Hypothalamus (tissue), 51 donors: ENCODE measurements around the gene C1QTNF7.

Experiments used
- DNase-seq, 51 donors: peaks; one replicate each; lab custom pipeline; 2025; lab: John Stamatoyannopoulos, UW

C1QTNF7 gene

DNA sequence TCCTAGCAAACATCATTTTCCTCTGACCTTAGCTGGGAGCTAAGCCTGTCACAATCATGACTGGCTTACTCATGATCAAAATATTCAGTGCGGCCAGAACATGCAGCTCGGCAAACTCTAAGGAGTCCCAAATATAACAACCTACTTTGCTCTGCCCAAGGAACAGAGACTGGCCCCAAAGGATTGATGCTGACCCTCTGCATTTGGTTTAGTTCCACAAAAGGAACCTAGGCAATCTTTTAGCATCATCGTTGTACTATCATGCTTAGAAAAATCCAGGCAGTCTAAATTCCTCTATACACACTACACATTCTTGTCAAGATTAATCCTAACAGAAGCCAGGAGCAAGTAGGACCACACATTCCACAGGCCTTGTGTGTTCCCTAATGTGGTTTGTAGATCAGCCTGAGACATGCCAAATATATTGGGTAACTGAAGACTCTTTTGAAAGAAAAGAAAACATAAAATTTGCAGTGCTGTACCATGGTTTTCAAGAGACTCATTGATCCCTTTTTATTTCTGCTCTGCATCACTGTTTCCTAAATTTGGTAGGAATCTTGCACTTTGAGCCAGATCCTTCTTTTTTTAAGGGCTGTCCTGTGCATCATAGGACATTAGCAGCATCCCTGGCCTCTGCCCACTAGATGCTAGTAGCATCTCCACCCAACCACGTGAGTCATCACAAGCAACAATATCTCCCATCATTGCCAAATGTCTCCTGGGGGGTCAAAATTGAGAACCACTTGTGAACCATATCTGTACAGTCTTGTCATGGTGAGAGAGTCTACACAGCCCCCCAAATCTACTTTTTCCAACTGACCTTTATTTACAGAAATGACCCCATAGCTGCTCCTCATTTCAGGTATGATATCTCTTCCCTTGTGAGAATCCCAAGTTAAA, 24.3 kb downstream of the C1QTNF7 start:
- no peak for DNase-seq

DNA sequence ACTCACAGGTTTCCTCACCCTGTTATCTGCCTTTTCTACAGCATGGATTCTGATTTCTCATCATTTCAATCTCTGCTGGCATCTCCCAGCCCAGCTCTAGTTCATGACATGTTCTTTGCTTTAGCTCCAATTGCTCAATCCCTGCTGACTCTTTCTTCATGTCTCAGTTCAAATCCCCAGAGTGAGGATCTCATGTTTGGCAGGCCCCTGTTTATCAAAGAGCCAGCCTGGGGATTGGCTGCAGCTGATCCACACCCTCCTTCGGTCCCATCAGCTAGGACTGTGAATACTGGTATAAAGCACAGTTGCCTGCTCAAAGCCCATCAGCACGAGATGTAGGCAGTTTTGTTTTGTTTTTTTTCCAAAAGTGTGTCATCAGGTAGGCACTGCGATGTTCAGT, 27.5 kb downstream of the C1QTNF7 start:
- DNase-seq, result no peak

DNA sequence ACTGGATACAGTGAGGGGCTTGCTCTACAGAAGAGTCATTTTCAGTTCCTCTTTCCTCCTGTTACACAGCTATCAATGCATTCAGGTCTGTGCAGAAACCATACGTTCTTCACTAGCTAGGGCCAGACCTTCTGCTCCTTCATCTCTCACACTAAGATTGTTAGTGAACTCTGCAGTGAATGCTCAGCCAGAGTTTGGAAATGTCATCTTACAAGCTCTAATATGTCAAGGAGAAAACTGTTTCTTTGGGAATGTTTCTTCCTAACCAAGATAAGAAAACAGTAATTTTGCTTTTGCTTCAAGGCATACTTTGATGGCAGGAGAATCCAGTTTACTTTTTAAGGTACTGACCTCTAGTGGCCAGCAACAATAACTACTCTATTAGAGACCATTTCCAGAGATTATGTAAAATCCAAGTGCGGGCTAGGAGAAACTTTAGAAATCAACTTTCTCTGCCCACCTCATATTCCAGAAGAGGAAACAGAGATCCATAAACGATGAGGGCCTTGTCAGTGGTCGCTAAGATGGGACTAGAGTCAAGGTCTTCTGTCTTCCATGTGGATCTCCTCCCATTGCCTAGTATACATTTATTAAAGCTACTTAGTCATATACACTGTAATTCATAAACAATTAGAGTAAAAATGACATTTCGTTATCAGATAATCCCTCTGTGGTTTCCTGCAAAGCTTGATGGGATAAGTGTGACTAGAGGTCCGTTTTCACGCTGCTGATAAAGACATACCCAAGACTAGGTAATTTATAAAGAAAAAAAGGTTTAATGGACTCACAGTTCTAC, 29.8 kb downstream of the C1QTNF7 start:
- DNase-seq, result peak in 4 of 51 donors; percentile 2 to 75 (median 42)

DNA sequence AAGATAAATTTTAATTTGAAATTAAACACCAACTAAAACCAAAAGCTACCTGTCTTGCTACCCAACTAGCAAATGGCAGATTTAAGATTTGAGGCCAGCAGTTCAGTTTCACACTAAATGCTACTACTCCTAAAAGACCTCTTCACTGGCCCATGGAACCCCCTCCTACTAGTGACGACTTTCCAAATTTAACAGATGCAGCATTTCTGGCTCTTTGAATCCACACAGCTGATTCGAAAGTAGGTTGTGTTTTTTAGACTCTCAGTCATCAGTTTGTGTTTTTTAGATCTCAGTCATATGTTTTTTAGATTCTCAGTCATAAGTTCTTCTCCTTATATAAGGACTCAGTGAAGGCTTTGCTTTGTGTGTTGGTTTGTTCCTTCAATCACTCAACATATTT, 30.8 kb downstream of the C1QTNF7 start:
- no peak for DNase-seq

DNA sequence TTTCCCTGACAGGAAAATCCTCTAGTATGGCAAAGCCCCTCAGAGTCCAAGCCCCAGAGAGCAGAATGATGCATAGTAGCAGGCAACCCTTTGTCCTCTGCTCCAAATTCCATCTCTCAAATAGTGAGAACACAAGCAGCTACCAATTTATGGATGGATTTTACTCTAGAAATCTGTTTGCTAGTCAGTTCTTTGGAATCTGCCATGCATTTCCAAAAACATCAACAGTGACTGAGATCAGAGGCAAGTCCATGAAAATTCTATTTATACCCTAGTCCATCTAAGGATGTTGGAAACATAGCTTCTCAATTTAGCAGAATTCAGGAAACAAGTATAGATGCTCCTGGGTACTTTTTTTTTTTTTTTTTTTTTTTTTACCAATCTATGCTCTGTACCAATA, 31.9 kb downstream of the C1QTNF7 start:
- DNase-seq, result no peak

DNA sequence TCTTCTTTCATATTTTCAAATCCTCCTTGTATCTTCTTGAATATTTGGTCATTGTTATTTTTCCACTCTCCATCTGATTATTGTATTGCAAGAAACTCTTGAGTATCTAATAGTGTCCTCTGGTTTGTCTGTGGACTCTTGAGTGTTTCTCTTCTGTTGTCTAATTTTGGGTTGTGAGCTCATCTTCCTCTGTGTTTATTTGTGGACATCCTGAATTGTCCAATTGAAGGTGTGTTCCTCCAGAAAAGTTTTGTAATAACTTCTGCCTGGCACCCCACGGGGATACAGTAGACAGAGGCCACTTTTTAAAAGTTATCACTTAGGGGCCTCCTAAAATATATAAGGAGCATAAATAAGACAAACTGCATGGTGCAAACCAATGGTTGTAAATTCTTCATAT, 38.8 kb downstream of the C1QTNF7 start:
- no peak for DNase-seq

DNA sequence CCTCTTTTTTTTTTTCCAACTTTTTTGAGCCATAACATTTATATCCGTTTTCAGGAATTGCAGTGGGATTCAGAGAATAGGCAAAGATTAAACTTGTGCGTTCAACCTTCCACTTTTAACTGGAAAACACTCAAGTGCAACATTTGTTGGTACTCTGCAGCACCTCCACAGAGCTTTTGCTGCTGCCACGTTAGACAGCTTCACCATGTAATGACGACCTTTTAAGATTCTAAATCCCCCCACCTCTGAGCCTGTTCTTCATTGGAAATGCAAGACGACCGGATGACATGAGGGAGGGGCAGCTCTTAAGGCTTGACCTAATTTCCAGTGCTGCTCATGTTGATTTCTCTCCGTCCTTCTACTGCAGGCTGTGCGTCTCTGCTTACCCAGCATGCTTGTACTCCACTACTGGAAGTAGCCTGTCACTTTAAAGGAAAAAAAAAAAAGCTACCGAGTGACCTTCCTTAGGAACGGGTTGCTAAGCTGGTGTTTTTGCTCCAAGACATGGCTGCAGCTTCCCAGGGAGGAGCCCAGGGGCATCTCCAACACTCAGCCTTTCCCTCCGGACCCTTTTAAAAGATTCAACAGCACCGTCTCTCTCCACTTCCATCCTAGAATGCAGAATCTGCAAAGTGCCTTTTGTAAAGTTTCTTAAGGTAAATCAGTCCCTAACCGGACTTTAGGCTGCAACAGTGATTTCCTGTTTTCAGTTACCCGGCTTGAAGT, 41.7 kb downstream of the C1QTNF7 start, which contains the start of gene CC2D2A:
TSS of gene CC2D2A (plus strand) at position 481 of the 726 bp plus-strand sequence. CDS start 6,051 bp downstream, outside the sequence.
- DNase-seq, result peak in 20 of 51 donors; percentile 2 to 36 (median 9)

DNA sequence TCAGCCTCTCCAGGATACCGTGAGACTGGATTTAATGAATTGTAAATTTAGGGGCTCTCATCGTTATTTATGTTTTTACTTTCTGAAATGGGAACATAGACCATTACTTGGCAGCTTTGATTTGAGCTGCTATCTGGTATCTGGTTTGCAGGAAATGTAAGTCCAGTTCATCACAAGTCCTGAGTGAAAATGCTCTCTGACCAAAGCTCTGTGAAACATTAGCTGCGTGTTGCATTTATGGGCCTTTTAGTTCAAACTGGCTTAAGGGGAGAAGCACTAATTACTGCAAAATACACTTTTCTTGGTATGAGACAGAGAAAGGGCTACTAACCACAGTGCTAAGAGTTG, 42.3 kb downstream of the C1QTNF7 start:
- DNase-seq, result no peak

DNA sequence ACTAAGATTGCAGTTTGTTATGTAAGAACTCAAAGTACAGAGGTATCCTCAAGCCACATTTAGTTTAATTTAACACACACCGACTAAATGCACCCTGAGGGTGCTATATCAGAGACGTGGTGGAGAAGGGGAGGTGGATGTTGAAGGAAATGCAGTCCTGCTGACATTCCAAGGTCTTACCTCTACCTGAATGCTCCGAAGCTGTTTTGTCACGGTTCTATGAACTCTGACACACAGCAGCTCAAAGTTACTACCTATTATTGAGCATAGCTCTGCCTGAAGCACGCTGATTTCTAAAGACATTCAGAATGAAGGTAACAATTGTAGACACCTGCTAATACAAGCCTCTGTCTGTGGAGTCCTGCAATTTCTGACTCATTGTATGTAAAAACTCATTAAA, 48.6 kb downstream of the C1QTNF7 start:
- no peak for DNase-seq

DNA sequence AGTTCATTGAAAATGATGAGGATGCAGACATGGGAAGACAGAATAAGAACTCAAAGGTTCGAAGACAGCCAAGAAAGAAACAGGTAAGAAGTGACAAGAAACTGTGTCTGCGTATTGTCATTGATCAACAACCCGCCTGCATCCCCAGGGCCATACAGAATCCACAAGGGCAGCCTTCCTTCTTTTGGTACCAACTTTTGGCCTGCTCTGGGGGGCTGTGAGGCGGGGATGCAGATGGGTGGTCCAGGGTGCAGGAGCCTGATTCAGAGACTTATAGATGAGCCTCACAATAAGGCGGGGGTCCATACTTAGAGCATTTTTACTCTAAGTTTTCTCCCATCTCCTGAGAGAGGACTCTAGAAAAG, 50.9 kb downstream of the C1QTNF7 start:
- DNase-seq, result peak in 5 of 51 donors; percentile 19 to 44 (median 21)

DNA sequence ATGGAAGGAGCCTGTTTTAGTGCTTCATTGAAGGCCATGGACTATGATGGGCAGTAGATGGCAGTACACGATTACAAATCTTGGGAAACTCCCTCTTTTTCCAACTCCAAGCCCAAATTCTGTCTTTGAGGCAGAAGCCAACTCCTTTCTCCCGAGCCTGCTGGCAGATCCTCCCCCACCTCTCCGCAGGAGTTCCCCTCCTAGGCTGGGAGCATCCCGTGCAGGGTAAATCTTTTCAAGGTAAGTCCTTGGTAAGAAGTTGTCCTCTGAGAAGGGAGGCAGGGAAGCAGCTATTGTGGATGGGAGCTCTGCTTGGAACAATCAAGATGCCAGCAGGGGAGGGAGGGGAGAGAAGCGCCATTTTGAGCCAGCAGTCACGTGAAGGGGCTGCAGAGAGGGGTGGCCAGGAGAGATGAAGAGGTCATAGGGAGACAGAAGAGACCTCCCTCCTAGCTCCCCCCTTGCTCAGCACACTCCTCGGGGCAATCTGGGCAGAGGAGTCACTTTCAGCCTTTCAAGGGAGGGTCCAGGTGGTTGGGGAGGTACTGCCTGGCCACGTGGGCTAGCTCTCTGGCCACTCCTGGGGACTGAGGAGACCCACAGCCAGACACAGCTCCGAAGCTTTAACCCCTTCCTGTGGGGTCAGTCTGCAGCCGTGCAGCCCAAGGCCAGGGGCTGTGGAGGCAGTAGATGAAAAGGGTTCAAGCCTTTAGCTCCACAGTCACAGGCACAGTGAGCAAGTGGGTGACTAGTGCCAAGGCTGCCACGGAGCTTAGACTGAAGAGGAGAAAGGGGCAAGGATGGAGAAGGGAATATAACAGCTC, 51.5 kb downstream of the C1QTNF7 start:
- peak; percentile 4 to 99 (median 60) for DNase-seq

DNA sequence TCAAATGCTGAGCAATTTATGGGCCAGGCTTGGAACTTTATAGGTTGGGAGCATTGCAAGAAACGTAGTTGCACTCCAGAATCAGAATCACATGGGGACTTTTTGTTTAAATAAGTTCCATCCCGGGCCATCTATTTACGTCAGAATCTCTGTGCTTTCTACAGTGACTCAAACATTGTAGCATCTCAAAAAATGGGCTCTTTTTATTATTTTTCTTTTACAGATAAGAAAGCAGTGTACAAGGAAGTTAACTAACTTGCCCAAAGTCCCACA, 52.0 kb downstream of the C1QTNF7 start:
- no peak for DNase-seq

DNA sequence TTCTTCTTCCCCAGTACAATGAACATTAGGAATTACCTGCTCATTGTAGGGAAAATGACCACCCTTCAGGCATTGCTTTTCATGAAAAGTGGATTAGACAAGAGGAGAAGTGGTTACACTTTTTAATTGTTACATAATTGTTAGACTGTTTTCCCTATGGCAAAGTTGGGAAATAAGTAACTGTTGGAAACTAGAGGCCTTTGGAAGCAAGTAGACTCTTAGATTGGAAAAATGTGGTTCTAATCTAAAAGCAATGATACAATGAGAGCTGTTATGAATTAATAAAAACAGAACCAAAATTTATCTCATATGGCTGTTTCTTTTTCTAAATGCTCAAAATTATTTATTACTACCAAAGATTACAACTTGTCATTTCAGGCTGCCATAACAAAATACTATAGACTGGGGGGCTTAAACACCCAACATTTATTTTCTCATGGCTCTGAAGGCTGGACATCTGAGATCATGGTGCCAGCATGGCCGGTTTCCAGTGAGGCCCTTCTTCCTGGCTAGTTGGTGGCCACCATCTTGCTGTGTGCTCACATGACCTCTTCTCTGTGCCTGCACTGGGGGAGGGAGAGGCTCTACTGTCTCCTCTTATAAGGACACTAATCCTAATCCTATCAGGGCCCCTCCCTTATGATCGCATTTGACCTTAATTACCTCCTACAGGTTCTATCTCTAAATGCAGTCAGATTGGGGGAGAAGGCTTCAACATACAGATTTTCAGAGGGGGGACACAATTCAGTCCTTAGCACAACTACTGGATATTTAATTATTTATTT, 54.3 kb downstream of the C1QTNF7 start:
- no peak for DNase-seq

DNA sequence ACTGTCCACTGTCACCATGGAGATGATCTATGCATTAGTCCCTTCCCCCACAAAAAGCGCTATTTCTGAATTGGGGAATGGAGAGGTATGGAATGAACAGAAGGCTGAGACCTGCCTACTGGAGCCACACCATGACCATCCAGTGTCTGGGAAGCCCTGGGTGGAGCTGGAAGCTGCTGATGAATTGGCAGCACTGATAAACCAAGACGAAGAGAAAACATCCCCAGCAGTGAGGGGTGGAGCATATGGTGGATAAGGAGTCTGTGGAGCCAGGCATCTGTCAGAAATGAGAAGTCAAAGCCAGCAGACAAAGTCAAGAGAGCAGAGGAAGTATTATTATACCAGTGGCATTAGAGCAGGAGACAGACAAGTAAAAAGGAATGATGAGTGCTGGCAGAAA, 55.0 kb downstream of the C1QTNF7 start:
- no peak for DNase-seq

DNA sequence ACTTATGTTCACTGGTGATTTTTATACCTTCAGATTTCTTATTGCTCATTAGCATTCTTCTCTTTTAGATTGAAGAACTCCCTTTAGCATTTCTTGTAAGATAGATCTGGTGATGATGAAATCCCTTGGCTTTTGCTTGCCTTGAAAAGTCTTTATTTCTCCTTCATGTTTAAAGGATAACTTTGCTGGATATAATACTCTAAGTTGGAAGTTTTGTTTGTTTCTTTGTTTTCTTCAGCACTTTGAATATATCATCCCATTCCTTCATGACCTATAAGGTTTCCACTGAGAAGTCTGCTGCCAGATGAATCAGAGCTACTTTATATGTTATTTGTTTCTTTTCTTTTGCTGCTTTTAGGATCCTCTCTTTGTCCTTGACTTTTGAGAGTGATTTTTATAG, 60.3 kb downstream of the C1QTNF7 start:
- DNase-seq, result no peak

DNA sequence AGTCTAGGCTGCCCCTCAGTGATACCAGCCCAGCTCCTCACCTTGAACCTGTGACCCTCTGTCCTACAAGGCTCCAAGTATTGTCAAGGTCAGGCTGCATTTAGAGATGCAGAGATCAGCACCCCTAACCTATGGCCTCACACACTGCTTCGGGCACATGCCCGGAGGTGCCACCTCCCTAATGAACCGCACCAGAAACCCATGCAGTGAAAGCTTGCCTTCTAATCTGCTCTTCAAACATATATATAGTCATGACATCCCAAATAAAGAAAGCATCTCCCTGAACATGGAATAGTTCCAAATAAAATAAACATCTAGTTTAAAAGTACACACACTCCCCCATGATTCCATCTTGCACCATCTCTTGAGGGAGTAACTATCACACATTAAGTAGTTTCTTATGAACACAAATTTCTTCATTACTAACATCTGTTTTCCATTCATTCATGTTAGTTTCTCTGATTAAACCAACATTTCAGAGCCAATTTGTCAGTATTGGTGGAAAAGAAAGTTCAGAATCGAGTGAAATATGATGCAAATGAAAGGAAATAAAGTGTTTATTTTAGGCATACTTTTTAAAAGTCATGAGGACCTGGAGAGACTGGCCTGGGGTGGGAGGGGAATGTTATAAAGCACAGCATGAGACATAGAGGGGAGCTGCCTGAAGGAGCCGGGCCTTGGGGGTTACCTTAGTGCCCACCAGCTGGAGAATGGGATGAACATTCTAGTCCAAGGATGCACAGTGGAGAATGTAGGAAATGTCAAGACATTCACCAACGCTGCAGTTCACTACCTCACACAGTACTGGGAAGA, 61.0 kb downstream of the C1QTNF7 start:
- DNase-seq, result no peak

DNA sequence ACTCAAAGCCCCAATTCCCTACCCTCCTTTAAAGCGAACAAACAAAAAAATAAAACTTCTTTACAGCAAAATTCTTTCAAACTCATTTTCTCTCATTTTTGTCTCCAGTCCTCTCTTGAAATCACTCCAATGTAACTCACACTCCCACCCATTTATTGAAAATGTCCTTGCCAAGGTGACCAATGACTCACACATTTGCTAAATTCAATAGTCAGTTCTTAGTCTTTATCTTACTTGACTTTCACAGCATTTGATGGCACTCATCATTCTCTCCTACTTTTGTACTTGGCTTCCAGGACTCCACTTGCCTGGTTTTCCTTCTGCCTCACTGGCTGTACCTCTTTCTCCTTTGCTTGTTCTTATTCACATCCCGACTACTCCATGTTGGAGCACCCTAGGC, 61.7 kb downstream of the C1QTNF7 start:
- DNase-seq, result no peak

DNA sequence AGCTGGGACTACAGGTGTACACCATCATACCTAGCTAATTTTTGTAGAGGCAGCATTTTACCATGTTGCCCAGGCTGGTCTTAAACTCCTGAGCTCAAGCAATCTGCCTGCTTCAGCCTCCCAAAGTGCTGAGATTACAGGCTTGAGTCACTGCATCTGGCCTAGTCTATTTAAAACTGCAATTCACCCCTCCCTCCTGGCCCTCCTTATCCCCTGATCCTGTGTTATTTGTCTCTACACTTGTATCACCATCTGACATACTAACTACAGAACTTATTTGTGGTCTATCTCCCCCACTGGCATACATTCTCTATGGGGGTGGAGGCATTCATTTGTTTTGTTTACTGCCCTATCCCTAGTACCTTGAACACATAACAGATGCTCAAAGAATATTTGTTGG, 65.6 kb downstream of the C1QTNF7 start:
- no peak for DNase-seq

DNA sequence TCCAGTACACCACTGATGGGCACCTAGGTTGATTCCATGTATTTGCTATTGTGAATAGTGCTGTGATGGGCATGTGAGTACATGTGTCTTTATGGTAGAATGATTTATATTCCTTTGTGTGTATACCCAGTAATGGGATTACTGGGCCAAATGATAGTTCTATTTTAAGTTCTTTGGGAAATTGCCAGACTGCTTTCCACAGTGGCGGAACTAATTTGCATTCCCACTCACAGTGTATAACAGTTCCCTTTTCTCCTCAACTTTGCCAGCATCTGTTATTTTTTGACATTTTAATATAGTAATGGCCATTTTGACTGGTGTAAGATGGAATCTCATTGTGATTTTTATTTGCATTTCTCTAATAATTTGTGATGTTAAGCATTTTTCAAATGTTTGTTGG, 67.8 kb downstream of the C1QTNF7 start:
- no peak for DNase-seq
